Measurements from ENCODE around the gene GAS2L1. TPM values are rescaled to one million over a fixed set of nuclear protein-coding genes. Genes with fewer than 3 reads are reported as not detected.

The GAS2L1 gene
- total and polyA plus RNA-seq, 2 donors: 4.8 to 33.7 TPM

DNA sequence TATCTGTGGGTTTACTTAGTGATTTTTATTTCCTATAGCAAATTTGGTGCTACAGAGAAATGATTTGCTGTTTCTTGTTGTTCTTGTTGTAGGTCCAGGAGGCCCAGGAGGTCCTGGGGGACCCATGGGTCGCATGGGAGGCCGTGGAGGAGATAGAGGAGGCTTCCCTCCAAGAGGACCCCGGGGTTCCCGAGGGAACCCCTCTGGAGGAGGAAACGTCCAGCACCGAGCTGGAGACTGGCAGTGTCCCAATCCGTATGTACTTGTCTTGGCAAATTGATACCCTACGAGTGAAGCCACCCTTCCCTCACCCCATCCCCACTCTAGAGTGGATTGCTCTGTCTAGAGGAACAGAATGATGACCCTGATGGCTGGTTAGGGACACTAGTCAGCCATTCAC is 7.8 kb upstream of the GAS2L1 start:
- Histone ChIP-seq H3K4me1 (ENCODE audit: insufficient read depth) (no peaks in the 10 kb centered on the region), H3K27ac (ENCODE audit: low read depth) (no peak overlapping the region), H3K4me3 (ENCODE audit: low read depth, low read length) (no peak overlapping the region), H3K36me3 (ENCODE audit: insufficient read depth) (peaks cover 12% of the 10 kb centered on the region)
- WGBS: 80% methylated on average over 8 of the region's 8 CpGs
- DNase-seq (ENCODE audit: extremely low spot score): no peak

- no peak overlapping the region for H3K4me3 ChIP-seq (ENCODE audit: low read depth, low read length)
- H3K36me3 ChIP-seq (ENCODE audit: insufficient read depth): peaks cover 9% of the 10 kb centered on the region
- no peak overlapping the region for H3K27ac ChIP-seq (ENCODE audit: low read depth)
- no peaks in the 10 kb centered on the region for H3K4me1 ChIP-seq (ENCODE audit: insufficient read depth)
- WGBS: 86% methylated on average over 19 of the region's 19 CpGs
- DNase-seq (ENCODE audit: extremely low spot score): no peak
These were observed 7.1 kb upstream of the GAS2L1 start for GRCh38 chr22:29299136-29299900.

DNA sequence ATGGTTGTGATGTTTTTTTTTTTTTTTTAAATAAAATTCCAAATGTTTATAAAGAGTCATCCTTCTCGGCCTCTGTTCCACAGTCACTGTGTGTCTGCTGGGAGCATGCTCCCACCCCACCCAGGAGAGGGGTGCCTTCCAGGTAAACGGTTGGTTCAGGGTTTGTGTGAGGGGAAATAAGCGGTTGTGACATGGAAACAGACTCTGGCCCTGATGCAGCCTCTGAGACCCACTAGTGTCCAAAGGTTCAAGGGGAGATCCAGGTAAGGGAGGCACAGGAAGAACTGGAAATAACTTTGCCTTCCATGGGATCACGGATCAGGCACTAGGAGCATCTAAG is 6.0 kb upstream of the GAS2L1 start:
- 57% methylated on average over 4 of the region's 4 CpGs for whole genome bisulfite sequencing
- Histone ChIP-seq H3K36me3 (ENCODE audit: insufficient read depth) (peaks cover 9% of the 10 kb centered on the region), H3K27ac (ENCODE audit: low read depth) (no peak overlapping the region), H3K4me1 (ENCODE audit: insufficient read depth) (no peaks in the 10 kb centered on the region), H3K4me3 (ENCODE audit: low read depth, low read length) (no peak overlapping the region)
- DNase-seq (ENCODE audit: extremely low spot score): no peak

GRCh38 chr22:29300807-29301601 is 5.4 kb upstream of the GAS2L1 start:
- no peak for DNase-seq (ENCODE audit: extremely low spot score)
- H3K36me3 ChIP-seq (ENCODE audit: insufficient read depth): peaks cover 9% of the 10 kb centered on the region
- 70% methylated on average over 10 of the region's 10 CpGs for whole genome bisulfite sequencing
- no peaks in the 10 kb centered on the region for H3K4me1 ChIP-seq (ENCODE audit: insufficient read depth)
- no peak overlapping the region for H3K4me3 ChIP-seq (ENCODE audit: low read depth, low read length)
- H3K27ac ChIP-seq (ENCODE audit: low read depth): no peak overlapping the region

GRCh38 chr22:29301716-29302401 is 4.6 kb upstream of the GAS2L1 start:
- DNase-seq (ENCODE audit: extremely low spot score): no peak
- H3K36me3 ChIP-seq (ENCODE audit: insufficient read depth): peaks cover 9% of the 10 kb centered on the region
- WGBS: 89% methylated on average over 17 of the region's 17 CpGs

GRCh38 chr22:29302402-29302680 is 4.1 kb upstream of the GAS2L1 start:
- no peak for DNase-seq (ENCODE audit: extremely low spot score)
- no peak overlapping the region for H3K4me3 ChIP-seq (ENCODE audit: low read depth, low read length)
- 72% methylated on average over 2 of the region's 2 CpGs for WGBS
- H3K27ac ChIP-seq (ENCODE audit: low read depth): no peak overlapping the region
- no peaks in the 10 kb centered on the region for H3K4me1 ChIP-seq (ENCODE audit: insufficient read depth)
- H3K36me3 ChIP-seq (ENCODE audit: insufficient read depth): peaks cover 9% of the 10 kb centered on the region

More at GRCh38 chr22:29301716-29302401, 4.6 kb upstream of the GAS2L1 start:
- Histone ChIP-seq H3K4me3 (ENCODE audit: low read depth, low read length) (no peak overlapping the region), H3K4me1 (ENCODE audit: insufficient read depth) (no peaks in the 10 kb centered on the region), H3K27ac (ENCODE audit: low read depth) (no peak overlapping the region)

GRCh38 chr22:29302681-29303465 is 3.6 kb upstream of the GAS2L1 start:
- H3K4me3 ChIP-seq (ENCODE audit: low read depth, low read length): no peak overlapping the region
- no peak overlapping the region for H3K27ac ChIP-seq (ENCODE audit: low read depth)
- H3K4me1 ChIP-seq (ENCODE audit: insufficient read depth): no peaks in the 10 kb centered on the region
- 61% methylated on average over 13 of the region's 13 CpGs for WGBS
- no peak for DNase-seq (ENCODE audit: extremely low spot score)
- peaks cover 7% of the 10 kb centered on the region for H3K36me3 ChIP-seq (ENCODE audit: insufficient read depth)

DNA sequence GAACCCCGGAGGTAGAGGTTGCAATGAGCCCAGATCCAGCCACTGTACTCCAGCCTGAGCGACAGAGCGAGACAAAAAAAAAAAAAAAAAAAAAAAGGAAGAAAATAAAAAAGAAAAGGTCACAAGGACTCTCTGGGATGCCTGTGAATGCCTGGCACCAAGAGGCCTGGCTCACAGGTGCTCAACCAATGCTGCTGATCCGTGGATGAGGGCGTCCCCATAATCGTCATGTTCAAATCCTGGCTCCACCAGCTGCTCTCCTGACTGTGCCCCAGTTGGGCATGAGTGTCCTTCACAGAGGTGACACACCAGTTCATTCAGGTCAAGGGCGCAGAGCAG is 645 bp upstream of the GAS2L1 start:
- 48% methylated on average over 7 of the region's 7 CpGs for WGBS
- DNase-seq (ENCODE audit: extremely low spot score): no peak
- Histone ChIP-seq H3K27ac (ENCODE audit: low read depth) (no peak overlapping the region), H3K36me3 (ENCODE audit: insufficient read depth) (no peaks in the 10 kb centered on the region), H3K4me1 (ENCODE audit: insufficient read depth) (no peaks in the 10 kb centered on the region), H3K4me3 (ENCODE audit: low read depth, low read length) (no peak overlapping the region)

- no peaks in the 10 kb centered on the region for H3K36me3 ChIP-seq (ENCODE audit: insufficient read depth)
- 2% methylated on average over 83 of the region's 83 CpGs for WGBS
- peak overlapping the region; percentile 90 for H3K4me3 ChIP-seq (ENCODE audit: low read depth, low read length)
- H3K4me1 ChIP-seq (ENCODE audit: insufficient read depth): no peaks in the 10 kb centered on the region
- H3K27ac ChIP-seq (ENCODE audit: low read depth): peak overlapping the region; percentile 18
- DNase-seq (ENCODE audit: extremely low spot score): no peak
These were observed 565 bp downstream of the GAS2L1 start for GRCh38 chr22:29306835-29307595.

DNA sequence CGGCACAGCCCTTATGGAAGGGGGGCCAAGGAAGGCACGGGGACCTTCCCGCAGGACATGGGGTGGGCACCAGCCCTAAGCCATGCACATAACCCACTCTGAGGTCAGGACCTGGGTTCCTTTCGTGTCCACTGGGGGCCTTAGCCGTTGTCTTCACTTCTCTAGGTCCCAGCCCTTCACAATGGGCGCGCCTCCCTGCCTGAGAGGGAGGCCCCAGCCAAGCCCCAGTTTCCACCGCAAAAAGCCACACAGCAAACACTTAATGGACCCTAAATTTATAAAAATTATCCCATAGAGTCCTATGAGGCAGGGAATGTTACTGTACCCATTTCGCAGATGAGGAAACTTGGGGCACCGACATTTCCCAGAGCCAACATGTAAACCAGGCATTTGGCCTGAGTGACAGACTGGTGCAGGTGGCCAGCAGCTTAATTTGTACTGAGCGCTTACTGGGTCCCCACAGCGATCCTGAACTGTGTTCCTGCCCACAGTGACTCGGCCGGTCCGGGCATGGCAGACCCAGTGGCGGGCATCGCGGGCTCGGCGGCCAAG is 1.2 kb downstream of the GAS2L1 start:
- Histone ChIP-seq H3K4me1 (ENCODE audit: insufficient read depth) (no peaks in the 10 kb centered on the region), H3K27ac (ENCODE audit: low read depth) (no peak overlapping the region), H3K4me3 (ENCODE audit: low read depth, low read length) (peak overlapping the region; percentile 90), H3K36me3 (ENCODE audit: insufficient read depth) (no peaks in the 10 kb centered on the region)
- 66% methylated on average over 20 of the region's 20 CpGs for WGBS
- DNase-seq (ENCODE audit: extremely low spot score): no peak

DNA sequence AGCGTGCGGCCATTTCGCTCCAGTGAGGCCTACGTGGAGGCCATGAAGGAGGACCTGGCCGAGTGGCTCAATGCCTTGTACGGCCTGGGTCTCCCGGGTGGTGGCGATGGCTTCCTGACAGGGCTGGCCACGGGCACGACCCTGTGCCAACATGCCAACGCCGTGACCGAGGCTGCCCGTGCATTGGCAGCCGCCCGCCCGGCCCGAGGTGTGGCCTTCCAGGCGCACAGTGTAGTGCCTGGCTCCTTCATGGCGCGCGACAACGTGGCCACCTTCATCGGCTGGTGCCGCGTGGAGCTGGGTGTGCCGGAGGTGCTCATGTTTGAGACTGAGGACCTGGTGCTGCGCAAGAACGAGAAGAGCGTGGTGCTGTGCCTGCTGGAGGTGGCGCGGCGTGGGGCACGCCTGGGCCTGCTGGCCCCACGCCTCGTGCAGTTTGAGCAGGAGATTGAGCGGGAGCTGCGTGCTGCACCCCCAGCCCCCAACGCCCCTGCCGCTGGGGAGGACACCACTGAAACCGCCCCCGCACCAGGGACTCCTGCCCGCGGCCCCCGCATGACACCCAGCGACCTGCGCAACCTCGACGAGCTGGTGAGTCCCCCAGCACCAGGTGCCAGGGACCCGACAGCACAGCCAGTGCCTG is 1.8 kb downstream of the GAS2L1 start:
- WGBS: 76% methylated on average over 50 of the region's 50 CpGs
- no peak for DNase-seq (ENCODE audit: extremely low spot score)
- no peaks in the 10 kb centered on the region for H3K36me3 ChIP-seq (ENCODE audit: insufficient read depth)
- no peak overlapping the region for H3K4me3 ChIP-seq (ENCODE audit: low read depth, low read length)
- H3K27ac ChIP-seq (ENCODE audit: low read depth): peak overlapping the region; percentile 25
- H3K4me1 ChIP-seq (ENCODE audit: insufficient read depth): no peaks in the 10 kb centered on the region

- Histone ChIP-seq H3K36me3 (ENCODE audit: insufficient read depth) (no peaks in the 10 kb centered on the region), H3K4me1 (ENCODE audit: insufficient read depth) (no peaks in the 10 kb centered on the region), H3K27ac (ENCODE audit: low read depth) (peak overlapping the region; percentile 25), H3K4me3 (ENCODE audit: low read depth, low read length) (no peak overlapping the region)
- 55% methylated on average over 13 of the region's 13 CpGs for WGBS
- no peak for DNase-seq (ENCODE audit: extremely low spot score)
These were observed 2.4 kb downstream of the GAS2L1 start for GRCh38 chr22:29308791-29309262.
